HG03097 (cell line): Measurements from ENCODE around the gene OSTN.

ENCODE experiments used
- ATAC-seq: cut with Tn5 transposase; IDR thresholded peaks from one replicate; pipeline ENCODE4 v1.9.1; 2021; ENCODE audit not compliant: unreplicated experiment, low FRiP score

The OSTN gene

GRCh38 chr3:191302451-191302850, 103.4 kb downstream of the OSTN start:
- ATAC-seq: no peak

DNA sequence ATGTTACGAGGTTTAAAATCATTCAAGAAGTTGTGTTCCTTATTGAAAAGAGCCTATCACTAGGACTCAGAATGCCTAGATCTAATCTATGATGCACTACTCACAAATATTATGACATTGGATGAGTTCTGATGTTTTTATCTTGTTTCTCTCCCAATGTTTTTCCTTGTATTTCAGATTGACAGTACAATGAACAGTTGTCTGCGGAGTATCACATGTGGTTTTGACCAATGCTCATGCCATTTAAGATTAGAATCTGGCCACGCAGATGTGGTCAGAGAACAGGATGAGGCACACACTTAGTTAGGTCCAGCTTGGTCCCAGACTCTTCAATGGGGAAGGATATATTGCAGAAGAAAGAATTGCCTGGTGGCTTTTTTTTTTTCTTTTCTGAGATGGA, 104.6 kb downstream of the OSTN start:
- no peak for ATAC-seq

DNA sequence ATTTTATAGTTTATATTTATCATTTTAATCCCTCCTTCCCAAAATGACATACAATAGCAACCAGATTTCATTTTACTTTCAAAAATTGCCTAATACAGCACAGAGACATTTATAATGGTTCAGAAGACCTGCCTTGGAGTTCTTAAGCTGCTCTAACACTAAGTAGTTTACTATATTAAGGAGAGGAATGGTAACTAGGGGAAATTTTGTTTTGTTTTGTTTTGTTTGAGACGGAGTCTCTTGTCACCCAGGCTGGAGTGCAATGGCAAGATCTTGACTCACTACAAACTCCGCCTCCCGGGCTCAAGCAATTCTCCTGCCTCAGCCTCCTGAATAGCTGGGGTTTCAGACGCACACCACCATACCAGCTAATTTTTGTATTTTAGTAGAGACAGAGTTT, 107.4 kb downstream of the OSTN start:
- ATAC-seq: no peak

DNA sequence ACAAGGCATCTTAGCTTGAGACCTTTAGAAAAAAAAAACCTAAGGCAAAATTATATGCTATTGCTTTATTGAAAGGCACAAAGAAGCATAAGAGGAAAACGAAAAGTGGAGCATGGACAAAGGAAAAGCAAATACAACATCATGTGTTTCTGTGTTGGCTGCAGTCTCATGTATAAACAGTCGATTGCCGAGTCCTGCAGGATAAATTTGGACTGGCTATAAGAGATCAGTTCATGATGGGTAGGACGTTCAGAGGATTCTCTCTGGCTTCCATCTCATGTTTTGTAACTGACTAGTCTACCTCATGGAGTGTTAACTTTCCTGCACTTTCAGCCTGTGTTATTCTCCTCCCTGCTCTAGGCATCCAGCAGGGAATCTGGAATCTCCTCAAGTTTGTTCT, 108.3 kb downstream of the OSTN start:
- no peak for ATAC-seq

DNA sequence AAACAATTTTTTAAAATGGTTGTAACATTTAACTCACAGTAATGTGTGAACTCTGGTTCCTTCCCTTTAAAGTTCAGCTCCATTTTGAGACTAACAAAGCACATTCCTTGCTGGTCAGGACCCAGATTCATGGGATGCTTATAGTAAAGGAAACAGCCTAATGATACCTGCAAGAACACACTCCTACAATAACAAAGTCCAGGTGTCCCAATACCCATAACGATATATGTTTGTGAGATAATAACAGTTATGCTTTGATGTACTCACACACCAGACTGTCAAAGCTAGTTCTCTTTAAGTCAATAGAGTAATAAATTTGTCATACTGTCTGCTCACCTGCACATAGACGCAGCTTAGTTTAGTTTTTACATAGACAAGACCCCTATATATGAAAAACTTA, 114.3 kb downstream of the OSTN start:
- no peak for ATAC-seq

- no peak for ATAC-seq
These were observed 115.2 kb downstream of the OSTN start for GRCh38 chr3:191314109-191314728.
